HTR-8/SVneo (cell line): Measurements from ENCODE around the gene HSBP1.

Experiments
- DNase-seq: peaks from one replicate; pipeline ENCODE4 v3.0.0; 2011; ENCODE audit warnings: low spot score, mixed read lengths; ENCODE audit not compliant: insufficient read length
- FAIRE-seq: peaks from 2 replicates; lab custom pipeline; 2011; peaks lifted over from hg19 to GRCh38; lab: Jason Lieb, UNC

The HSBP1 gene

GRCh38 chr16:83835586-83836566 is 28.1 kb downstream of the HSBP1 start:
- peak; percentile 49 for FAIRE-seq

GRCh38 chr16:83837566-83837965 is 29.8 kb downstream of the HSBP1 start:
- no peak for DNase-seq
- peak; percentile 68 for FAIRE-seq

More at GRCh38 chr16:83835586-83836566, 28.1 kb downstream of the HSBP1 start:
- peak; percentile 65 for DNase-seq

- FAIRE-seq: no peak
- DNase-seq: no peak
These were observed 30.4 kb downstream of the HSBP1 start for GRCh38 chr16:83838151-83838550.

- FAIRE-seq: no peak
- DNase-seq: no peak
These were observed 31.8 kb downstream of the HSBP1 start for GRCh38 chr16:83839561-83839960.

GRCh38 chr16:83840060-83840617 is 32.4 kb downstream of the HSBP1 start:
- FAIRE-seq (no peak), DNase-seq (no peak)

- no peak for FAIRE-seq
These were observed 34.5 kb downstream of the HSBP1 start for GRCh38 chr16:83842291-83842690.

GRCh38 chr16:83842756-83843507 is 35.2 kb downstream of the HSBP1 start:
- FAIRE-seq (no peak), DNase-seq (no peak)

More at GRCh38 chr16:83842291-83842690, 34.5 kb downstream of the HSBP1 start:
- no peak for DNase-seq

- DNase-seq: no peak
- no peak for FAIRE-seq
These were observed 35.9 kb downstream of the HSBP1 start for GRCh38 chr16:83843657-83844056.

- DNase-seq: no peak
These were observed 37.5 kb downstream of the HSBP1 start for GRCh38 chr16:83845263-83845662.

GRCh38 chr16:83847371-83848225 is 39.8 kb downstream of the HSBP1 start:
- FAIRE-seq: no peak
- DNase-seq: no peak

More at GRCh38 chr16:83845263-83845662, 37.5 kb downstream of the HSBP1 start:
- FAIRE-seq: no peak

GRCh38 chr16:83849421-83849820 is 41.6 kb downstream of the HSBP1 start:
- DNase-seq (no peak), FAIRE-seq (no peak)

- FAIRE-seq (no peak), DNase-seq (no peak)
These were observed 43.2 kb downstream of the HSBP1 start for GRCh38 chr16:83850947-83851346.

- DNase-seq: no peak
- FAIRE-seq: no peak
These were observed 43.7 kb downstream of the HSBP1 start for GRCh38 chr16:83851473-83851872.

GRCh38 chr16:83852774-83853173 is 45.0 kb downstream of the HSBP1 start:
- DNase-seq: no peak
- no peak for FAIRE-seq

GRCh38 chr16:83853834-83854233 is 46.1 kb downstream of the HSBP1 start:
- FAIRE-seq (no peak), DNase-seq (no peak)

GRCh38 chr16:83854420-83854819 is 46.6 kb downstream of the HSBP1 start:
- FAIRE-seq (no peak), DNase-seq (no peak)

GRCh38 chr16:83856792-83857191 is 49.0 kb downstream of the HSBP1 start:
- FAIRE-seq (no peak), DNase-seq (no peak)

- FAIRE-seq: peak; percentile 51
These were observed 51.5 kb downstream of the HSBP1 start for GRCh38 chr16:83859265-83859664.

GRCh38 chr16:83862661-83863060 is 54.9 kb downstream of the HSBP1 start:
- no peak for DNase-seq
- FAIRE-seq: no peak

More at GRCh38 chr16:83859265-83859664, 51.5 kb downstream of the HSBP1 start:
- no peak for DNase-seq

GRCh38 chr16:83863682-83864081 is 55.9 kb downstream of the HSBP1 start:
- FAIRE-seq (no peak), DNase-seq (no peak)
